Subcutaneous adipose tissue (tissue), 4 donors: ENCODE measurements around the gene TACC2. TPM values are rescaled to one million over a fixed set of nuclear protein-coding genes. Genes with fewer than 3 reads are reported as not detected.

Source experiments
- CTCF ChIP-seq: fragments of 450-650 bp; IDR thresholded peaks from one replicate; pipeline ENCODE4 v1.5.1; 2016; ENCODE audit warnings: low read depth, mild to moderate bottlenecking, control low read depth, antibody characterized with exemption, moderate library complexity
- total RNA-seq, 4 donors: library from RNA; depleted of rRNA; stranded (reverse); fragments of >200 nt; gene quantifications; one replicate each; pipeline ENCODE4 v1.1.0, GENCODE V29; 2016

TACC2 gene
- total RNA-seq, 4 donors from 2014 or later: 16.1 to 71.6 (median 23.3) TPM

DNA sequence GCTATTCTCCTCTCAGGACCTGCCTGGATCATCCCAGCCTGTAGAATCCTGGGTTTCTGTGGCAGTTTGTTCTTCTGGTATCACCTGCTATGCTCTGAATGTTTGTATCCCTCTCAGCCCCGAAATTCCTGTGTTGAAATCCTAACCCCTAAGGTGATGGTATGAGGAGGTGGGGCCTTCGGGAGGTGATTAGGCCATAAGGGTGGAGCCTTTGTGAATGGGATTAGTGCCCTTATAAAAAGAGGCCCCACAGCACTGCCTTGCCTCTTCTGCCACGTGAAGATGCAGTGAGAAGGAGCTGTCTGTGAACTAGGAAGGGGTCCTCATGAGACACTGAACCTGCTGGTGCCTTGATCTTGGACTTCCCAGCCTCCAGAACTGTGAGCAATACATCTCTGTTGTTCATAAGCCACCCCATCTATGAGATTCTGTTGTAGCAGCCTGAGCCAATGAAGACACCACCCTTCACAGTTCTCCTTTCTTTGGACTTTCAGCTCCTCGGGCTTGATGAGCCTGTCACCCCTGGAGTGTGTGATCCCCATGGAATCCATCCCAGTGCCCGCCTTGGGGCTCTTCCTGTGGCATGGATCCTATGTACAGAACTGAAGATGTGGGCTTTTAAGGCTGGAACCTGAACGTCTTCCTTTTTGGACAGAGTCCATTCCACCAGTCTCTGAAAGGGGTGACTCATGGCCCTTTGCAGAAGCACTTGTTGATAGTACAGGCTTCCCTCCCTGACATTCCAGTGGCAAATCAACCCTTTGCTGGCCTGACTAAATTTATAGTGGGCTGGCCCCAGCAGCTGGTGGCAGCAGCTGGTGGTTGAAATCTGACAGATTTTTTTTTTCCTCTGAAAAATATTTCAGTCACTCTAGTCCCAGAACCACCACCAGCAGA, 138.0 kb downstream of the TACC2 start:
- no peak for TF ChIP-seq CTCF

GRCh38 chr10:122127943-122128342, 139.0 kb downstream of the TACC2 start:
- no peak for TF ChIP-seq CTCF

GRCh38 chr10:122128357-122128756, 139.4 kb downstream of the TACC2 start:
- no peak for TF ChIP-seq CTCF

- TF ChIP-seq CTCF: no peak
Observed at GRCh38 chr10:122130474-122131110, 141.6 kb downstream of the TACC2 start.

DNA sequence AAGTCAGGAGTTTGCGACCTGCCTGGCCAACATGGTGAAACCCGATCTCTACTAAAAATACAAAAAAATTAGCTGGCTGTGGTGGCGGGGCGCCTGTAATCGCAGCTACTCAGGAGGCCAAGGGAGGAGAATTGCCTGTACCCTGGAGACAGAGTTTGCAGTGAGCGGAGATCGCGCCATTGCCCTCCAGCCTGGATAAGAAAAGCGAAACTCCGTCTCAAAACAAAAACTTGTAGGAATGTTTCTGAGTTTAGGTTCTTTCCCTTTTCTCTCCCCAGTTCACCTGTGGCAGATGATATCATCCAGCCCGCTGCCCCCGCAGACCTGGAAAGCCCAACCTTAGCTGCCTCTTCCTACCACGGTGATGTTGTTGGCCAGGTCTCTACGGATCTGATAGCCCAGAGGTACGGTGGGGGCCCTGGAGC, 143.4 kb downstream of the TACC2 start:
- no peak for TF ChIP-seq CTCF

- no peak for TF ChIP-seq CTCF
Observed at GRCh38 chr10:122132882-122133565, 144.1 kb downstream of the TACC2 start.
